Hepatocyte (in vitro differentiated cells): Measurements from ENCODE around the gene EVC2. TPM values are rescaled to one million over a fixed set of nuclear protein-coding genes. Genes with fewer than 3 reads are reported as not detected.

Experiments used
- DNase-seq: peaks from one replicate; pipeline ENCODE4 v3.0.0-alpha.2; 2016; ENCODE audit warnings: low spot score
- H2AFZ ChIP-seq: fragments of 200-600 bp; sonication (generic); 2 replicates; pipeline ENCODE4 v1.6.0; 2016; ENCODE audit warnings: antibody characterized with exemption, mild to moderate bottlenecking
- H3K27ac ChIP-seq: fragments of 200-600 bp; sonication (generic); 2 replicates; pipeline ENCODE4 v1.5.1; 2016; ENCODE audit warnings: mild to moderate bottlenecking
- H3K27me3 ChIP-seq: fragments of 200-600 bp; sonication (generic); 2 replicates; pipeline ENCODE4 v1.6.1; 2016
- H3K36me3 ChIP-seq: fragments of 200-600 bp; sonication (generic); replicated peaks from 2 replicates; pipeline ENCODE4 v1.5.1; 2016; ENCODE audit warnings: low read depth; ENCODE audit not compliant: insufficient read depth
- H3K4me1 ChIP-seq: fragments of 200-600 bp; sonication (generic); 2 replicates; pipeline ENCODE4 v1.5.1; 2016; ENCODE audit warnings: mild to moderate bottlenecking, moderate library complexity; ENCODE audit not compliant: insufficient read depth
- H3K4me2 ChIP-seq: fragments of 200-600 bp; sonication (generic); 2 replicates; pipeline ENCODE4 v1.6.0; 2016
- H3K4me3 ChIP-seq: fragments of 200-600 bp; sonication (generic); 2 replicates; pipeline ENCODE4 v1.5.1; 2016; ENCODE audit warnings: mild to moderate bottlenecking
- H3K79me2 ChIP-seq: fragments of 200-600 bp; sonication (generic); 2 replicates; pipeline ENCODE4 v1.6.0; 2017; ENCODE audit warnings: mild to moderate bottlenecking
- H3K9me2 ChIP-seq: fragments of 200-600 bp; sonication (generic); replicated peaks from 2 replicates; pipeline ENCODE4 v1.6.0; 2017; ENCODE audit warnings: mild to moderate bottlenecking; ENCODE audit not compliant: insufficient read depth
- H3K9me3 ChIP-seq: fragments of 200-600 bp; sonication (generic); 2 replicates; pipeline ENCODE4 v1.5.1; 2016; ENCODE audit warnings: low read depth, mild to moderate bottlenecking
- H4K20me1 ChIP-seq: fragments of 200-600 bp; sonication (generic); 2 replicates; pipeline ENCODE4 v1.6.0; 2016; ENCODE audit warnings: mild to moderate bottlenecking; ENCODE audit not compliant: insufficient read depth, poor library complexity, severe bottlenecking
- EZH2 ChIP-seq: fragments of 200-600 bp; sonication (generic); IDR thresholded peaks from 2 replicates; pipeline ENCODE4 v1.6.1; 2016; ENCODE audit warnings: antibody characterized with exemption, mild to moderate bottlenecking, borderline replicate concordance
- EZH2phosphoT487 ChIP-seq: fragments of 200-600 bp; sonication (generic); IDR thresholded peaks from one replicate; pipeline ENCODE4 v1.6.1; 2018; ENCODE audit warnings: antibody characterized with exemption, mild to moderate bottlenecking, low read depth, moderate library complexity; ENCODE audit not compliant: unreplicated experiment, severe bottlenecking
- WGBS: methylation state at CpG from one replicate; pipeline ENCODE4 v1.1.6; 2016; ENCODE audit warnings: low lambda C conversion rate; ENCODE audit errors: missing lambda C conversion rate; 5-methylcytosine and 5-hydroxymethylcytosine counted together
- polyA plus RNA-seq: library from polyadenylated mRNA; unstranded; fragments of >200 nt; fragmentation: Nextera tagmentation; extraction: Ambion mirVana; gene quantifications from 2 replicates; pipeline ENCODE4 v1.2.1, GENCODE V29; 2016
- total RNA-seq: library from RNA; depleted of rRNA; stranded (reverse); fragments of >200 nt; gene quantifications from 2 replicates; pipeline ENCODE4 v1.2.3, GENCODE V29; 2014
- TF ChIP-seq, protein P1 (sequence below): fragments of 200-600 bp; sonication (generic); IDR thresholded peaks from 2 replicates; pipeline ENCODE4 v1.5.1; 2016; ENCODE audit warnings: antibody characterized with exemption, mild to moderate bottlenecking; ENCODE audit not compliant: poor library complexity

EVC2 gene
- 3.6 and 4.2 TPM in 2 replicates for total RNA-seq
- polyA plus RNA-seq = 2.7 and 3.0 TPM in 2 replicates

DNA sequence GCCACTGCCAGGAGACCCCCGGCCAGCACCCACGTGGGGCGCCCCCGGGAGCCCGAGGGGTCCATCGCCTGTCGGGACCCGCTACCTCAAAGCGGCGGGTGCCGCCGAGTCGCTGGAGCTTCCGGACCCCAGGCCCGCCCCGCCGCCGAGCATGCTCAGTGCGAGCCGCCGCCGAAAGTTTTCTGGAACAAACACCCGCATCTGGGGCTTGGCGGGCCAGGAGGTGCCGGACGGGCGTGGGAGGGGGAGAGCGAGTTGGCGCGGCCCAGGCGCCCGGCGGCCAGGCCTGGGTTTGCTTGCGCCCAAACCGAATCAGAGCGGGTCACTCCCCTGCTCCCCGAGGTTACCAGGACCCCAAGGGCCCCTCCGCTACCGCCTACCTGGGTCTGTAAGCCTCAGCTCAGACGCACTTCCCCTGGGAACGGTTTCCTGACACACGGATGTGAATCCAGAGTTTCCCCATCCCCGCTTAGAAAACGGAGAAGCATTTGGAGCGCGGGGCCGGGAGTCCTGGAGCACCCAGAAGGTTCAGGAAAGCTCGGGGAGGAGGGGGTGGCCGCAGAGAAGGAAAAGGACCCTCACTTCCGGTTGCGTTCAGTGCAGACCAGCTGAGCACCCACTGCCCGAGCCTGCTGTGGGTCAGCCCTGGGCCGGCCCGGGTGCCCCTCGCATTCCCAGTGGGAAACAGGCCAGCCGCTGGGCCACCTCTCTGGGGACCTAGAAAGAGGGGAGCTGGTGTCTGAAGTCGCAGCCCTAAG is at the start of gene EVC2:
Gene EVC2, minus strand, starts transcription at position 111 of the 758 bp plus-strand sequence. Its CDS starts 46 bp downstream, at position 65.
- Histone ChIP-seq H3K4me3 (peak within 1 kb of the TSS; percentile 97), H3K9me2 (no peaks in the 10 kb centered on the region), H3K36me3 (no peaks in the 10 kb centered on the region), H3K79me2 (peaks cover 21% of the 10 kb centered on the region), H3K4me1 (peaks cover 31% of the 10 kb centered on the region), H3K9me3 (no peaks in the 10 kb centered on the region), H4K20me1 (no peaks in the 10 kb centered on the region), H2AFZ (peak within 1 kb of the TSS; percentile 92), H3K27ac (peak within 1 kb of the TSS; percentile 81), H3K4me2 (peak within 1 kb of the TSS; percentile 100), H3K27me3 (no peaks in the 10 kb centered on the region)
- no peak for TF ChIP-seq EZH2phosphoT487
- TF ChIP-seq EZH2 = no peak
- TF ChIP-seq, protein P1, sequence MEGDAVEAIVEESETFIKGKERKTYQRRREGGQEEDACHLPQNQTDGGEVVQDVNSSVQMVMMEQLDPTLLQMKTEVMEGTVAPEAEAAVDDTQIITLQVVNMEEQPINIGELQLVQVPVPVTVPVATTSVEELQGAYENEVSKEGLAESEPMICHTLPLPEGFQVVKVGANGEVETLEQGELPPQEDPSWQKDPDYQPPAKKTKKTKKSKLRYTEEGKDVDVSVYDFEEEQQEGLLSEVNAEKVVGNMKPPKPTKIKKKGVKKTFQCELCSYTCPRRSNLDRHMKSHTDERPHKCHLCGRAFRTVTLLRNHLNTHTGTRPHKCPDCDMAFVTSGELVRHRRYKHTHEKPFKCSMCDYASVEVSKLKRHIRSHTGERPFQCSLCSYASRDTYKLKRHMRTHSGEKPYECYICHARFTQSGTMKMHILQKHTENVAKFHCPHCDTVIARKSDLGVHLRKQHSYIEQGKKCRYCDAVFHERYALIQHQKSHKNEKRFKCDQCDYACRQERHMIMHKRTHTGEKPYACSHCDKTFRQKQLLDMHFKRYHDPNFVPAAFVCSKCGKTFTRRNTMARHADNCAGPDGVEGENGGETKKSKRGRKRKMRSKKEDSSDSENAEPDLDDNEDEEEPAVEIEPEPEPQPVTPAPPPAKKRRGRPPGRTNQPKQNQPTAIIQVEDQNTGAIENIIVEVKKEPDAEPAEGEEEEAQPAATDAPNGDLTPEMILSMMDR = no peak
- DNase-seq = peak; percentile 70
- WGBS = 11% methylated on average over 52 of the region's 57 CpGs

- Histone ChIP-seq H3K9me3 (no peaks in the 10 kb centered on the region), H3K27me3 (no peaks in the 10 kb centered on the region), H3K4me1 (no peaks in the 10 kb centered on the region), H3K79me2 (no peaks in the 10 kb centered on the region), H2AFZ (no peak overlapping the region), H3K27ac (no peak overlapping the region), H3K4me2 (no peak overlapping the region), H4K20me1 (no peaks in the 10 kb centered on the region), H3K4me3 (no peak overlapping the region), H3K9me2 (no peaks in the 10 kb centered on the region), H3K36me3 (no peaks in the 10 kb centered on the region)
- TF ChIP-seq, protein P1 = no peak
- TF ChIP-seq EZH2 (no peak), EZH2phosphoT487 (no peak)
- WGBS = 96% methylated on average over 10 of the region's 10 CpGs
- DNase-seq = no peak
Observed at GRCh38 chr4:5757954-5758353, 49.6 kb upstream of the EVC2 start.

DNA sequence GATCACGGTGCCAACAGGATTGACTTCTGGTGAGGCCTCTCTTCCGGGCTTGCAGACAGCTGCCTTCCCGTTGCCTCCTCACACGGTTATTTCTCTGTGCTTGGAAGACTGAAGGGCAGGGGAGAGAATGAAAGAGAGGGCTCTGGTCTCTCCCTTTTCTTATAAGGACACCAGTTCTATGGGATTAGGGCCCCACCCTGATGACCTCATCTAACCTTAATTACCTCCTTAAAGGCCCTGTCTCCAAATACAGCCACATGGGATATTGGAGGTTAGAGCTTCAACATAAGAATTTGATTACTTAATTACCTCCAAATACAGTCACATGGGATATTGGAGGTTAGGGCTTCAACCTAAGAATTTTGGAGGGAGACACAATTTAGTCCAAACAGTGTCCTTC is 49.2 kb upstream of the EVC2 start:
- Histone ChIP-seq H3K4me2 (no peak overlapping the region), H3K9me2 (no peaks in the 10 kb centered on the region), H3K27ac (no peak overlapping the region), H3K4me3 (no peak overlapping the region), H3K79me2 (no peaks in the 10 kb centered on the region), H3K36me3 (no peaks in the 10 kb centered on the region), H4K20me1 (no peaks in the 10 kb centered on the region), H3K9me3 (no peaks in the 10 kb centered on the region), H3K27me3 (no peaks in the 10 kb centered on the region), H2AFZ (no peak overlapping the region), H3K4me1 (no peaks in the 10 kb centered on the region)
- TF ChIP-seq EZH2 (no peak), EZH2phosphoT487 (no peak)
- TF ChIP-seq, protein P1 = no peak
- DNase-seq = no peak
- WGBS = 98% methylated on average over 4 of the region's 4 CpGs
